ENCODE measurements around the gene CEMIP. TPM values are rescaled to one million over a fixed set of nuclear protein-coding genes. Genes with fewer than 3 reads are reported as not detected.

CEMIP gene
- total and polyA plus RNA-seq, 2 of the 13 experiments (the other 11 are each of a cell fraction or from before 2014, with no cell fraction given), result 4.3 to 28.5 TPM

DNA sequence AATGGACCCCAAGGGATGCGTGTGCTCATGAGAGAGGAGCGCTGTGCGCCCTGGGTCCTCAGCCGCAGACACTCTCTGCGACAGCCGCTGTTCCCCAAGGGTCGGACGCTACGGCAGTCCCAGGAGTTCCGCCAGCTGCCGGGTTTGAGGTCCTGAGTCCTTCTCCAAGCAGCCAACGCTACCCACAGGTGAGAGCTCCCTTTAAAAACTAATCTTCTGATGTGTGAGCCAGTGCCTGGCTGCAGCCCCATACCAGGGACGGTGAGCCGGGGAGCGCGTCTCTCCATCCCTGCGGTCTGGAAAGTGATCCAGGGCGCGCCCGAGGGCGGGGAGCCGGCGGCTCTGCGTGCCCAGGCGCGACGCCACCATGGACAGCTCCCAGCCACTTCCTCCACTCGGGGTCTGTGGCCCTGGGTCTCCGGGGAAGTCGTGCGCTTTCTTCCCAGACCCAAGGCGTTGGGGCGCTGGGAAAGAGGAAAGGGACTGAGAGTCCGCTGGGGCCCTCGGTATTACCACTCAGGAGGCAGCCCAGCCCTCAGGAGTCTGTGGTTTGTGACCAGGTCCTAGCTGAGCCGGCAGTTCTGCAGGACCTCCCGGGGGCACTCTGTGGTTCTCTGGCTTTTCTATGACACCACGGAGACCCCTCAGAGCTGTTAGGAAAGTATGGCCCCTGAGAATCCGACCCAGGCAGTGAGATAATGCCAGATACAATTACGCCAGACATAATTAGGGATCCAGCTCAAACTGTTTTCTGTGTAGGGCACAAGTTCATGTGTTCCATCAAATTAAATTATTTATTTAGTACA lies 1.4 kb downstream of the CEMIP start (continued):
- TF ChIP-seq ZNF547 (CRISPR knock-in tag; IDR thresholded peaks at IDR 0.05), result peak; percentile 38; the same call in 1 of the 2 replicates
- no peak for TF ChIP-seq MBNL3 (CRISPR knock-in tag; conservative IDR thresholded peaks at IDR 0.05)
- TF ChIP-seq E2F5 (CRISPR knock-in tag; conservative IDR thresholded peaks at IDR 0.05), result peak; percentile 80
- no peak for TF ChIP-seq RFX5 (IDR thresholded peaks at IDR 0.05; ENCODE audit: low read depth, low read length)
- peak; percentile 96 for TF ChIP-seq GABPB1 (CRISPR knock-in tag; IDR thresholded peaks at IDR 0.05)
- TF ChIP-seq ZNF256 (CRISPR knock-in tag; conservative IDR thresholded peaks at IDR 0.05), result peak; percentile 97
- TF ChIP-seq ARNT (IDR thresholded peaks at IDR 0.05), result no peak
- TF ChIP-seq ZNF33A (CRISPR knock-in tag; IDR thresholded peaks at IDR 0.05; ENCODE audit: borderline replicate concordance), result no peak
- peak; percentile 70 for TF ChIP-seq ETV5 (CRISPR knock-in tag; IDR thresholded peaks at IDR 0.05; ENCODE audit: borderline replicate concordance)
- peak; percentile 97 for TF ChIP-seq ZNF792 (CRISPR knock-in tag; IDR thresholded peaks at IDR 0.05)
- no peak for TF ChIP-seq ZNF10 (CRISPR knock-in tag; IDR thresholded peaks at IDR 0.05; ENCODE audit: borderline replicate concordance, low read depth)
- TF ChIP-seq ZNF737 (CRISPR knock-in tag; IDR thresholded peaks at IDR 0.05; ENCODE audit: borderline replicate concordance), result peak; percentile 57; the same call in 1 of the 2 replicates
- peak; percentile 84; the same call in 1 of the 2 replicates for TF ChIP-seq MIXL1 (CRISPR knock-in tag; IDR thresholded peaks at IDR 0.05)
- no peak for TF ChIP-seq NFE2L2 (IDR thresholded peaks at IDR 0.05; ENCODE audit: low read length)
- no peak for TF ChIP-seq ZNF646 (CRISPR knock-in tag; IDR thresholded peaks at IDR 0.05)
- TF ChIP-seq ZNF564 (CRISPR knock-in tag; IDR thresholded peaks at IDR 0.05), result peak; percentile 80
- TF ChIP-seq TFDP1 (CRISPR knock-in tag; IDR thresholded peaks at IDR 0.05; ENCODE audit: borderline replicate concordance), result peak; percentile 70; the same call in 1 of the 2 replicates
- TF ChIP-seq, protein P1, sequence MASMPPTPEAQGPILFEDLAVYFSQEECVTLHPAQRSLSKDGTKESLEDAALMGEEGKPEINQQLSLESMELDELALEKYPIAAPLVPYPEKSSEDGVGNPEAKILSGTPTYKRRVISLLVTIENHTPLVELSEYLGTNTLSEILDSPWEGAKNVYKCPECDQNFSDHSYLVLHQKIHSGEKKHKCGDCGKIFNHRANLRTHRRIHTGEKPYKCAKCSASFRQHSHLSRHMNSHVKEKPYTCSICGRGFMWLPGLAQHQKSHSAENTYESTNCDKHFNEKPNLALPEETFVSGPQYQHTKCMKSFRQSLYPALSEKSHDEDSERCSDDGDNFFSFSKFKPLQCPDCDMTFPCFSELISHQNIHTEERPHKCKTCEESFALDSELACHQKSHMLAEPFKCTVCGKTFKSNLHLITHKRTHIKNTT (CRISPR knock-in tag; IDR thresholded peaks at IDR 0.05), result no peak
- TF ChIP-seq ETV6 (CRISPR knock-in tag; conservative IDR thresholded peaks at IDR 0.05), result peak; percentile 97
- TF ChIP-seq ZNF556 (CRISPR knock-in tag; IDR thresholded peaks at IDR 0.05; ENCODE audit: borderline replicate concordance), result 0 out of 2 replicates have a peak, but pooled peaks have one; percentile 54
- peak; percentile 66; the same call in 1 of the 2 replicates for TF ChIP-seq ZNF598 (CRISPR knock-in tag; IDR thresholded peaks at IDR 0.05; ENCODE audit: borderline replicate concordance)
